HG03139 (cell line): Measurements from ENCODE around the gene ENPP7.
"Not testable (repeated sequence)": the region's sequence is repeated elsewhere in the genome, so short reads cannot be mapped to it uniquely, and the experiment has no call there.

Experiments used
- ATAC-seq: cut with Tn5 transposase; IDR thresholded peaks from one replicate; pipeline ENCODE4 v1.9.1; 2021; ENCODE audit not compliant: unreplicated experiment

The ENPP7 gene

GRCh38 chr17:79748295-79749099 lies 17.8 kb downstream of the ENPP7 start:
- no peak for ATAC-seq

GRCh38 chr17:79749156-79749815 lies 18.5 kb downstream of the ENPP7 start:
- no peak for ATAC-seq

GRCh38 chr17:79749958-79750357 lies 19.2 kb downstream of the ENPP7 start:
- no peak for ATAC-seq

- no peak for ATAC-seq
Measured at GRCh38 chr17:79750650-79751545, 20.2 kb downstream of the ENPP7 start.

GRCh38 chr17:79752175-79752574 lies 21.4 kb downstream of the ENPP7 start:
- ATAC-seq: no peak

- ATAC-seq: no peak
Measured at GRCh38 chr17:79754370-79754769, 23.6 kb downstream of the ENPP7 start.

- ATAC-seq: not testable (repeated sequence)
Measured at GRCh38 chr17:79754903-79755302, 24.2 kb downstream of the ENPP7 start.

- no peak for ATAC-seq
Measured at GRCh38 chr17:79755591-79755990, 24.8 kb downstream of the ENPP7 start.

GRCh38 chr17:79757140-79757745 lies 26.5 kb downstream of the ENPP7 start:
- ATAC-seq: no peak

GRCh38 chr17:79758271-79758670 lies 27.5 kb downstream of the ENPP7 start:
- no peak for ATAC-seq

- ATAC-seq: no peak
Measured at GRCh38 chr17:79760197-79760906, 29.6 kb downstream of the ENPP7 start.

- ATAC-seq: no peak
Measured at GRCh38 chr17:79761894-79762589, 31.3 kb downstream of the ENPP7 start.

GRCh38 chr17:79765708-79766107 lies 35.0 kb downstream of the ENPP7 start:
- no peak for ATAC-seq

- ATAC-seq: no peak
Measured at GRCh38 chr17:79769570-79770506, 39.1 kb downstream of the ENPP7 start.

GRCh38 chr17:79771276-79771675 lies 40.5 kb downstream of the ENPP7 start:
- ATAC-seq: no peak

GRCh38 chr17:79772726-79773125 lies 42.0 kb downstream of the ENPP7 start:
- not testable (repeated sequence) for ATAC-seq

- no peak for ATAC-seq
Measured at GRCh38 chr17:79774561-79774975, 43.8 kb downstream of the ENPP7 start.

- no peak for ATAC-seq
Measured at GRCh38 chr17:79775632-79776031, 44.9 kb downstream of the ENPP7 start.
